Measurements from ENCODE around the gene EPHB1.

- no peak for TF ChIP-seq EZH2 (IDR thresholded peaks at IDR 0.05; ENCODE audit: borderline replicate concordance, low read length)
- TF ChIP-seq, protein P1, sequence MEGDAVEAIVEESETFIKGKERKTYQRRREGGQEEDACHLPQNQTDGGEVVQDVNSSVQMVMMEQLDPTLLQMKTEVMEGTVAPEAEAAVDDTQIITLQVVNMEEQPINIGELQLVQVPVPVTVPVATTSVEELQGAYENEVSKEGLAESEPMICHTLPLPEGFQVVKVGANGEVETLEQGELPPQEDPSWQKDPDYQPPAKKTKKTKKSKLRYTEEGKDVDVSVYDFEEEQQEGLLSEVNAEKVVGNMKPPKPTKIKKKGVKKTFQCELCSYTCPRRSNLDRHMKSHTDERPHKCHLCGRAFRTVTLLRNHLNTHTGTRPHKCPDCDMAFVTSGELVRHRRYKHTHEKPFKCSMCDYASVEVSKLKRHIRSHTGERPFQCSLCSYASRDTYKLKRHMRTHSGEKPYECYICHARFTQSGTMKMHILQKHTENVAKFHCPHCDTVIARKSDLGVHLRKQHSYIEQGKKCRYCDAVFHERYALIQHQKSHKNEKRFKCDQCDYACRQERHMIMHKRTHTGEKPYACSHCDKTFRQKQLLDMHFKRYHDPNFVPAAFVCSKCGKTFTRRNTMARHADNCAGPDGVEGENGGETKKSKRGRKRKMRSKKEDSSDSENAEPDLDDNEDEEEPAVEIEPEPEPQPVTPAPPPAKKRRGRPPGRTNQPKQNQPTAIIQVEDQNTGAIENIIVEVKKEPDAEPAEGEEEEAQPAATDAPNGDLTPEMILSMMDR (conservative IDR thresholded peaks at IDR 0.05 in 1 of 2, IDR thresholded peaks at IDR 0.05 in 1 of 2; ENCODE audit: extremely low read depth in 1 of 2, insufficient read depth in 1 of 2, low read depth in 1 of 2, low read length in 2 of 2): no peak
These were observed 139.9 kb downstream of the EPHB1 start for GRCh38 chr3:134934933-134935332.

Data from mammary epithelial cell (primary cell).